OCI-M2 (cell line): ENCODE results near the gene HERC5.
"Not testable (repeated sequence)": the region's sequence is repeated elsewhere in the genome, so short reads cannot be mapped to it uniquely, and the experiment has no call there.

ENCODE experiments used
- DNase-seq: peaks from one replicate; lab custom pipeline; 2025; ENCODE audit not compliant: unreplicated experiment; lab: John Stamatoyannopoulos, UW

HERC5 gene

DNA sequence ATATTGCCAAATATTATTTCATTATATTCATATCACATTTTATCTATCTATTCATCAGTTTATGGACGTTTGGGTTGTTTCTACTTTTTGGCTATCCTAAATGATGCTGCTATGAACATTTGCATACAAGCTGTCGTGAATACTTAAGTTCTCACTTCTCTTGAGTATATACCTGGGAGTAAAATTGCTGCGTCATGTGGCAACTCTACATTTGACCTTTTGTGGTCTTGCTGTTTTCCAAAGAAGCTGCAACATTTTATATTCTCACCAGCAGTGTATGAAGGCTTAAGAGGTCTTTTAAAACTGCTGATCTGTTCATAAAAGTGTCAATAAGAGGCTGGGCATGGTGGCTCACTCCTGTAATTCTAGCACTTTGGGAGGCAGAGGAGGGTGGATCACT, 60.9 kb downstream of the HERC5 start:
- no peak for DNase-seq

DNA sequence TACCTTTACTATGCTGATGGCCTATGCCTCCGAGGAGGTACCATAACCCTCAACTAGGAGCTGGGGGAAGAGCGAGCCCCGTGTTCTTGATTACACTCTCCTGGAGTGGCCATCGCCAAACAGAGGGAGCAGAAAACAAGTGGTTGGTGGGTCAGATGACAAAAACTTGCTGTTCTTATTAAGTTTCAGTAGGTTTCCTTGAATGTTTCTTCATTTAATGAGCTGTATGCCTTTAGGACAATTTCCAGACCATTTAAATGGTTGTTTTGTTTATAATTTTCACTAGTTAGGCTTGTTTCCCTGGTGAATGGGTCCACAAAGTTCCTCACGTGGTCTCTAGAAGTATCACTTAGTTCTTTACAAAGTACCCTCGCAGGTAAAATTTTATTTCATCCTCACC, 62.0 kb downstream of the HERC5 start:
- no peak for DNase-seq

DNA sequence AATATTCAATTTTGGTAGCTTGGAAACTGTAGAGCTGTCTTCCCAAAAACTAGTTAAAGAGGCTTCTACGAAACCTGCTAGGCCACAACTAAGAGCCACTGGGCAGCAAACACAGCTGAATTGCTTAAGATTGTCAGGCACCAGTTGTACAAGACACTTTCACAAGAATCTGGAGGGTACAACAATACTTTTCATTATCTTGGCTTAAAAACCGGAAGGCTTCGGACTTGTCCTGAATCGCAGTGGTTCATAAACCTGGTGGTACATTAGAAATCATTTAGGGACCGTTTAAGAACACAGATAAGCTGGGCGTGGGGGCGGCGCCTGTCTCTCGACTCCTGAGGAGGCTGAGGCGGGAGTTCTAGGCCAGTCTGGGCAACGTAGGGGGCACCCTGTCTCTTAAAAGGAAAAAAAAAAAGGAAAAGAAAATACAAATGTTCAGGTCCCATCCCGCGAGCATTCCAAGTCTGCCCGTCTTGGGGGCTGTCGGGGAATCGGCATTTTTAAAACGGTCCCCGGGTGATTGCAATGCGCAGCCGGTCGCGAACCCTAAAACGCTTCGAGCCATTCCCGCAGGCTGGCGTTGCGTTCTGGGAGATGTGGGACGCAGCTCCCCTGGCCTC, 65.9 kb downstream of the HERC5 start:
- peak; percentile 10 for DNase-seq

DNA sequence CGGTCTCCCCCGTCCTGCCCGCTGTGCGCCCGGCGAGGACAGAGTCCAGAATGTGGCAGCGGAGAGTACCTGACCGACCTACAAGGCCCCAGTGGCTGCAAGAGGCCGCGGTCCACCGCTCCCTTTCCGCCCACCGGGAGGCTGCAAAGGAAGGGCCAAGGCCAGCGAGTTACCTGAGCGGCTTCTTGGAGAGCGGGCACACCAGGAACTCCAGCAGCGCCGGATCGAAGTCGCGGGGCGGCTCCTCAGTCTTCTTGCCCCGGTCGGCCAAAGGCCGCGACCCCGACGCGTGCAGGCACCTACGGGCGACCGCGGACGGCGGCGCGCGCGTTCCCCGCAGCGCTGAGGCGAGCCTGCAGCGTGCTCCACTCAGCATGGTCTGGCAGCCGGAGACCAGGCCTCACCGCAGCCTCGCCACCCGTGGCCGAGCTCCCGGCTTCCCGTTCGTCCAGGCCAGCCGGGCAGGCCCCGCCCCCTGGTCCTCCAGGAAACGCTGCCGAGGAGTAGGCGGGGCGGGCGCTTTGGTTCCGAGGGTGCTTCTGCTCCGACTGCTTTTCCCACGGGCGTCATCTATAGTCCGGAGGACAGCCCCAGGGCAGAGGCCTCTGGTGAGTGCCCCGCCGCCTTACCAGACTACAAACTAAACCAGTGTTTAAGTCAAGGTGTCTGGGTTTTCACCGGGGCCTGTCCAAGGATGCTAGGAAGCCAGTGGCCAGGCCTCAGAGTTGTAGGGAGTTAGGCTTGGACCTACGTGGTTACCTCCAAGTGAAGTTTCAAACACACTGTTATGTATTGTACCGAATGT, 66.6 kb downstream of the HERC5 start, which contains the start of gene PYURF:
Gene PYURF, minus strand, starts transcription at position 452 of the 805 bp plus-strand sequence. Its CDS starts 76 bp downstream, at position 376.
- DNase-seq, result peak; percentile 62

DNA sequence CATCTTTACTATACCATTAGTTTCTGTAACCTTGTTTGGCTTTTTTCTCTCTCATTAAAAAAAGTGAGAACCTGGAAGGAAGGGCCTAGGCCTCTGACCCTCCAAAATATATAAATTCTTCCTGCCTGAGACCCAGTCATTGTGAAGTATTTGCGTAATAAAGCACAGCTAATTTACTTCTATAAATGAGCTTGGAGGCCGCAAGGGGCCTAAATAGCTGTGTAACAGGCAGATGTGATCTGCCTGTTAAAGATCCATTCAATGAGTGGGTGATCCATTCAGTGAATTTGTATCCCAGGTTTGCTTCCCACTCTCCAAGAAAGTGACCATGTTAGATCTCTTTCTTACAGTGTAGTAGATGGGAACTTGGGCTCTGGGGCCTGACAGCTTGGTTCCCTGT, 67.3 kb downstream of the HERC5 start:
- no peak for DNase-seq

DNA sequence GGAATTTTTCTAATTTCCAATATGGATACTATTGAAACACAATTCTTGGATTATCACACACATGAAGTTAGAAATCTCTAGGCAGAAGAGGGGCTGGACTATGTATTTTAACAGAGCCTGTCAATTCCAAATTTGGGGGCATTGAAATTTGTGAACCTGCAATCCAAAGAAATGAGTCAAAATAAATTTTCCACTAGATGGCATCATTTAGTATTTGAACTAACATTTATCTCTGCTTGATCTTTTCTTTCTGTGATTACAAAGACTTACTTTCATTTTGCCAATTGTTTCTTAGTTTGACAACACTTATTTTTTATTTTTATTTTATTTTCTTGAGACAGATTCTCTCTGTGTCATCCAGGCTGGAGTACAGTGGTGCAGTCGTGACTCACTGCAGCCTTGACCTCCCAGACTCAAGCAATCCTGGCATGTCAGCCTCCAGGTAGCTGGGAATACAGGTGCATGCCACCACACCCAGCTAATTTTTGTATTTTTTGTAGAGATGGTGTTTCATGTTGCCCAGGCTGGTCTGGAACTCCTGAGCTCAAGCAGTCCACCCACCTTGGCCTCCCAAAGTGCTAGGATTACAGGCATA, 69.4 kb downstream of the HERC5 start:
- no peak for DNase-seq

DNA sequence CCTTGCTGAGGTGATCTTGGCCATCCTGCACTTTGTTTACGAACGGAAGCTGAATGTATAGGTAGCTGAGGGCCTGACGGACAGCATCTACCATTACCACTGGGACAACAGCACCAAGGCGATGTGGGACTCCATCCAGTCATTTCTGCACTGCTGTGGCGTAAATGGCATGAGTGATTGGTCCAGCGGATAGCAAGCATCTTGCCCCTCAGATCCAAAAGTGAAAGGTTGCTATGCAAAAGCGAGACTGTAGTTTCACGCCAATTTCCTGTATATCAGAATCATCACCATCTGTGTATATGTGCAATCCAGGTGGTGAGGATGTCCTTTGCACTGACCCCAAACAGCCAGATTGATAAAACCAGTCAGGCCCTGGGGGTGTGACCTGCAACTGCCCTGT, 70.9 kb downstream of the HERC5 start:
- DNase-seq, result no peak

DNA sequence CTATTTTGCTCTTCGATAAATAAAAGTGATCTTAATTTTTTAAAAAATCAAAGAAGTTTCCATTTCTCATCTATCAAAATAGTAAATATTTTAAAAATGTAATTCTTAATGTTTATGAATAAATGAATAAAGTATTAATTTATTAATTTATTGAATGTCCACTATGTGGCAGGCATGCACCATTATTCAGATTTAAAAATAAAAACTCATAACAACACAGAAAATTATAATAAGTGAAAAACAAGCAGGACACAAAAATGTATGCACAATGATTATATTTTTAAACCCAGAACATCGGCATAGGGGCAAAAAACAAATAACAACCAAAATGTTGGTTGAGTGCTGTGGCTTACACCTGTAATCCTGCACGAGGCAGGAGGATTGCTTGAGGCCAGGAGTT, 71.9 kb downstream of the HERC5 start:
- DNase-seq, result no peak

DNA sequence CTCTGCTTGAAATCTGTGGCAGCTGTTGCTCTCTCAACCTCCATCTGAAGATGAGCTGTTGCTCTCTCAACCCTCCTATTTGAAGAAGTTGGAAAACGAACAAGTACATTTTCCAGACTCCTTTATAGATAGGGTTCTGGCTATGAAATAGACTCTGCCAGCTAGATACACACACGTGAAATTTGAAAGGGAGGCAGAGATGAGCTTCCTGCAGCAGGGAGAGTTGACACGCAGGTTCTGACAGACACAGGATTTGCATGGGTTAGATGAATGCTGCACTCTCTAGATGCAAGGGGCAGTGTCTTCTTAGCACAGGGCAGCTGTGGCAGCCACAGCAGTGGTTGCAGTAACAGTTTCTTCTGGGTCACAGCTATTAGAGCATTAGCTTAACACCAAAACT, 74.6 kb downstream of the HERC5 start:
- DNase-seq, result no peak

DNA sequence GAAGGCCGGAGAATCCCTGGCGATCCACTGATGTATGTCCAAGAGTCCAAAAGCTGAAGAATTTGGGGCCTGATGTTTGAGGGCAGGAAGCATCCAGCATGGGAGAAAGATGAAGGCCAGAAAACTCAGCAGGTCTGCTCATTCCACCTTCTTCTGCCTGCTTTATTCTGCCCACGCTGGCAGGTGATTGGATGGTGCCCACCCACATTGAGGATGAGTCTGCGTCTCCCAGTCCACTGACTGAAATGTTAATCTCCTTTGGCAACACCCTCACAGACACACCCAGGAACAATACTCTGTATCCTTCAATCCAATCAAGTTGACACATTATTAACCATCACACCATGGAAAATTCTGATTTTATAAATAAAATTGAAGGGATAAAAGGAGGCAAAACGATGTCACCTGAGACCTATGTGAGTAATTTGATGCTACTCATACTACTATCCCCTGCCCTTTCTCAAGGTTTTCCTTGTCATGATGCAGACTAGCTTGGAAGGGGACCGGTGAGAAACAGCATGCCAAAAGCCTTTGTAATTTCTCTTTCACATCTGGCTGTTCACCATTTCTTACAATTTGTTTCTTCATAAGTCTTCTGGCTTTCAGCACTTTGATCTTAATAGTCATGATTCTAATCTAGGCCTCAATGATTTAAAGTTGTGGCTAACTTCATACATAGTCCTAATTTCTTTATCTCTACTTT, 76.3 kb downstream of the HERC5 start:
- no peak for DNase-seq

DNA sequence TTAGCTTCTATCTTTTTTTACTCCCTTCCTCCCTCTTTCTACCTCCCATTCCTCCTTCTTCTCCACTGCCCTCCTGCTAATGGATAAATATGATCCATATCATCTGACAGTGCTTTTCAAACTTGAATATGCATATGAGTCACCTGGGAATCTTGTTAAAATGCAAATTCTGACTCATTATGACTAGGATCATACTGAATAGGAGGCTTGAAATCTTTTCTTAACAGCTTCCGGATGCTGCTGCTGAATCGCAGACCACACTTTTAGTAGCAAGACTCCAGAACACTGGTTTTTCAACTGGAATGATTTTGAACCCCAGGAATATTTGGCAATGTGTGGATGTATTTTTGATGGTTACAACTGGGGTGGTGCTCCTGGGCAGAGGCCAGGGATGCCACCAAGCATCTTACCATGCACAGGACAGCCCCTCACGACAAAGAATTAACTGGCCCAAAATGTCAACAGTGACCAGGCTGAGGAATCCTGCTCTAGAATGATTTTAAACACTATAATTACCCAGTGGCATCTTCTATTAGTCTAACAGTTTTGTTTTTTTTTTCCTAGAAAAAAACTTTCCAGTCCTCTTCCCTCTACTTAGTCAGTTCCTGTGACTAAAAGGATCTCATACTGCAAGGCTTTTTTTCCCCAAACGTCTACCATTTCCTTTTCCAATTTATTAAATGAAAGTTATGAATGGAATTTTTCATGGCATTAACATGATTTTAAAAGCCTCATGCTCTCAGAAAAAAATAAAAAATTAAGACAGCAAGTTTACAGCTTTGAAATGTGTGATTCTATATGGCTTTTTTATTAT, 77.2 kb downstream of the HERC5 start:
- no peak for DNase-seq

DNA sequence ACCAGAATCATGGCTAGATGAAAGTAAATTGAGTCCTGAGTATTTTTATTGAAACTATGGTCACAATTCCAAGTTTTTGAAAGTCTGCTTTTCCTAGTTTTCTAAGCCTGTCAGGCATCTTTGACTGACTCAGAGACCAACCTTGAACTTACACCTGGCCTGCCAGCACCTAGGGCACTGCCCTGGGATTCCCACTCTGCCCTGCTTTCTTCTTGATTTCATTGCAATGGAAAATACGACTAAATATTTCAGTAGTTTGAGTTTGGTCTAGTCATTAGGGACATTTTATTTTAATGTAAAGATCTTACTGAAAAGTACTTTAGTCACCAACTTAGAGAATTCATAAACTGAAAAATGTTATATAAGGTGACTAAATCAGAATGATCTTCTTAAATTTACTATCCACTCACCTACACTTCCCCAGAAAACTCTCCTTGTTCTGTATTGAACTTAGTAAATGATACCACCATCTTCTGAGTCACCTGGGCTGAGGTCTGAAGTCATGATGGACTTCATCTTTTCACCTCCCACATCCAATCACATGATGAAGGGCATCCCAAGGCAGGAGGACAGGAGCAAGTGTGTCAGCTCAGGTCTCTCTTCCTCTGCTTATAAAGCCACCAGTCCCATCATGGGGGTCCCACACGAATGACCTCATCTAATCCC, 78.3 kb downstream of the HERC5 start:
- no peak for DNase-seq

DNA sequence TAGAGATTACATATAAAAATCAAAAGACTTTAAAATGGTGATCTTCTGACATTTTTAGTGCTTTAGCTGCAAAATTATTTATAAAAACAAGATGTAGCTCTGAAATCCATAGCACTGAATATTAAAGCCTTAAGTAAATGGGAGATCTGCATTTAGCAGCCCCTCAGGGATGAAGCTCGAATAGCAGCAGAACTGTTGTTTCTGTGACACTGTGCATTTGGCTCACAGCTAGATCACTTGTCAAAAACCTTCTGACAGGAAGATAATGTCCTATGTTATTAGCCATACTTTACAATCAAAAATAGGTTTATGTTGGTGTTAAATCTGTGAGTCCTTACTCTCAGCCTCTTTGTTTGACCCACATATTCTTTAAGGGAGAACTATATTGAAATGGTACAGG, 80.8 kb downstream of the HERC5 start:
- DNase-seq, result no peak

DNA sequence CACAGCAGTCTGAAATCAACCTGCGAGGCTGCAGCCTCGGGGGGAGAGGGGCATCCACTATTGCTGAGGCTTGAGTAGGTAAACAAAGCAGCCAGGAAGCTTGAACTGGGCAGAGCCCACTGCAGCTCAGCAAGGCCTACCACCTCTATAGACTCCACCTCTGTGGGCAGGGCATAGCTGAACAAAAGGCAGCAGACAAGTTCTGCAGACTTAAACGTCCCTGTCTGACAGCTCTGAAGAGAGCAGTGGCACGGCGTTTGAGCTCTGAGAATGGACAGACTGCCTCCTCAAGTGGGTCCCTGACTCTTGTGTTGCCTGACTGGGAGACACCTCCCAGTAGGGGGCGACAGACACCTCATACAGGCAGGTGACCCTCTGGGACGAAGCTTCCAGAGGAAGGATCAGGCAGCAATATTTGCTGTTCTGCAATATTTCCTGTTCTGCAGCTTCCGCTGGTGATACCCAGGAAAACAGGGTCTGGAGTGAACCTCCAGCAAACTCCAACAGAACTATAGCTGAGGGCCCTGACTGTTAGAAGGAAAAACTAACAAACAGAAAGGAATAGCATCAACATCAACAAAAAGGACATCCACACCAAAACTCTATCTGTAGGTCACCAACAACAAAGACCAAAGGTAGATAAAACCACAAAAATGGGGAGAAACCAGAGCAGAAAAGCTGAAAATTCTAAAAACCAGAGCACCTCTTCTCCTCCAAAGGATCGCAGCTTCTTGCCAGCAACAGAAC, 82.6 kb downstream of the HERC5 start:
- not testable (repeated sequence) for DNase-seq

DNA sequence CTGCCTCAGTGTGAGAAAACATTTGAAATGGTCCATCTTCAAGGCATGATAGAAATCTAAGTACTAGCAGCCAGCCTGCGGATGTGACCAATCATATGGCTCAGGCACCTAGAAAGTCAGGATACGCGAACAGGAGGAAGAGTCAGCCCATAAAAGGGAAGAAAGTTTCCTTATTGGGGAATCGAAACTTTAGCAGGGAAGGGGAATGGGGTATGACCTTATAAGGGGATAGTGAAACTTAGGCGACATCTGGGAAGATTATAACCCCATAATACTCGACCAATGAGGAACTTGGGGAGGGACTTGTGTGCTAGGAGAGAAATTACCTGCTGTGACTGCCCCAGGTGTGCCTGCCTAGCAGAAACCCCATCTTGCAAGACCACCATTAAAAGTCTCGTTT, 92.9 kb downstream of the HERC5 start:
- no peak for DNase-seq
